HG02973 (cell line): ENCODE measurements around the gene SNX5.

Experiments used
- ATAC-seq: cut with Tn5 transposase; IDR thresholded peaks from one replicate; pipeline ENCODE4 v1.9.1; 2021; ENCODE audit warnings: moderate library complexity; ENCODE audit not compliant: unreplicated experiment

The SNX5 gene

DNA sequence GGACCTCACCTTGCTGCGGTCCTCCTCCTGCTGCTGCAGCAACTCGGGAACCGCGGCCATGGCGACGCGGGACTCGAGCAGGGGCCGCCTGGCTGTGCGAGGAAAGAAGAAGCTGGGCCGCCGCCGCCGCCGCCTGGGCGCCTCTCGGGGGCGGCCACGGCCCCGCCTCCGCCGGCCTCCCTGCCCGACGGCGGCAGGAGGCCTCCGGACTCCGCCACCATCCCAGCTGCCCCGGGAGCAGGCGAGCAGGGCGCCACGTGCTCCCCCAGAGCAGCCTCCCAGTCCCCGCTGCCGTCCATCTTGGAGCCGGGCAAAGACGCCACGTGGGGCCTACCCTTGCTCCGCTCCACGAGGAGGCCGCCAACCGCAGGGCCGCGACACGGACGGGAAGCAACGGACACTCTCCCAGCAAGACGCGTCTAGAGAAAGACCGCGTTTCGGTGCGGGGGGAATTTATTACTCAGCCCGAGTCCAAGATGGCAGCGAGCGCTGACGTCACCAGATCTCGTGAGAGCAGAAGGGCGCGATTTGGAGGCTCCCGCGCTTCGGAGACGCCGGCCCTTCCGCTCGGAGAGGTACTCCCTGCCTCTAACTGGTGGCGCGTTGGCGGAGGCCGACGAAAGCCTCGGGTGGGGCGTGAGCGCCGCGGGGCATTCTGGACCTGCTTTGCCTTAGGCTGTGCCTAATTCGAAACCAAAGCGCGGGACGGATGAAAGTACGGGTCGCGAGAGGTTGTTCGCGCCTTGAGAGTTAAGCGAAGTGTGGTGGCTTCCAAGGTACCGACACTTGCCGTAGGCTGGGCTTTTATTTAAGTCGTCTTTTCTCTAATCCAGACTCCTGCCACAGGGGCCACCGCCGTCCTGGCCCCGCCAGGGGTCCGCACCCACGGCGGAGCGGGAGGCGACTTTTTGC is at the start of gene SNX5, which contains the start of gene MGME1:
TSS of gene SNX5 (minus strand) at position 429 of the 912 bp plus-strand sequence. CDS start at position 60, 369 bp downstream.
TSS of gene MGME1 (plus strand) at position 653 of the 912 bp plus-strand sequence. CDS start 842 bp downstream, outside the sequence.
- ATAC-seq: peak; percentile 73

DNA sequence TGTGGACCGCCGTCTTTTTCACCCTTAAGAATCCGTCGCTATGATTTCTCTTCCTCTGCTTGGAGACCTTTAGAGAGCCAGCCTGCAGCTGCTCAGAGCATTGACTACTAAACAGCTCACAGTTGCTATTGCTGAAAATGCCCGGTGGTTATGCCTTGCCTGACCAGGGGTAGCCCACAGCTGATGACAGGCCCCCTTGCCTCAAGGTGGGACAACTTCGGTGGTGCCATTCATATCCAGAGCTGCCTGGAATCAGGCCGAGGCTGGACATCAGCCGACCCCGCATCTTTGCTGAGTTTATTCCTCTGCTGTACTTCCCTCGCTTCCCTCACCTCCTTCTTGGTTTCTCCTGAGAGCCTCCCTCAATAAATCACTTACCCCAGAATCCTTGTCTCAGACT is 49.5 kb upstream of the SNX5 start:
- ATAC-seq: no peak

- no peak for ATAC-seq
Measured at GRCh38 chr20:18016772-18017171, 48.2 kb upstream of the SNX5 start.

DNA sequence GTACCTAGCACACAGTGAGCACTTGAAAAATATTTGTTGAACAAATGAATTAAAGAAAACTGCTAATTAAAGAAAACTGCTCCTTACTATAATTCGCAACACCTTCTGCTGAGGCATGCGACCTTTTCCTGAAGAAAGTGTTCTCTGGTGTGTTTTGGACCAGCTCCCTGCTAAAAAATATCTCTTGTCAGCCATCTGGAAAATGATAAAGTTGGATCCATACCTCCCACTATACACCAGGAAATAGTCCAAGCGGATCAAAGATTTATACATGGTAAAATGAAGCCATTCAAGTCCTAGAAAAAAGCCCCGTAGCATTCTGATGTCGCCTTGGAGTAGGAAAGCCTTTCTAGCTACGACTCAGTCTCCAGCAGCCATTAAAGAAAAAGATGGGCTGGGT is 45.8 kb upstream of the SNX5 start:
- no peak for ATAC-seq

GRCh38 chr20:18012901-18013300 is 44.3 kb upstream of the SNX5 start:
- ATAC-seq: no peak

- no peak for ATAC-seq
Measured at GRCh38 chr20:18011951-18012645, 43.5 kb upstream of the SNX5 start.

GRCh38 chr20:18011482-18011881 is 42.9 kb upstream of the SNX5 start:
- ATAC-seq: no peak

DNA sequence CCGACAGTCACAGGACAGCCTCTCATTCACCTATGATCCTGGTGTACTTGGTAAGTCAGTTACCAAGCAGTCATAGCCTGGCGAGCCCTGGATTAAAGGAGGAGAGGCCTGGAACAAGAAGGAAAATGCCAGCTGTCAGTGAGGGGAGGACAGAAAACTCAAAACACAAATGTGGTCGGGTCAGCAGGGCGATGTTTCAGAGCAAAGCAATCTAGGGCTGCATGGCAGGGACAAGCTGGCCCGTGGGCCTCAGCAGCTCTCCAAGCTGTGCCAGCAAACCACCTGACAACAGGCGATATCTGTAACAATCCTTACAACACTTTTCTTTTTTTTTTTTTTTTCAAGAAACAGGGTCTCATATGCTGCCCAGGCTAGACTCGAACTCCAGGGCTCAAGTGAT is 40.5 kb upstream of the SNX5 start:
- no peak for ATAC-seq

GRCh38 chr20:18007534-18008292 is 39.1 kb upstream of the SNX5 start:
- ATAC-seq: no peak

DNA sequence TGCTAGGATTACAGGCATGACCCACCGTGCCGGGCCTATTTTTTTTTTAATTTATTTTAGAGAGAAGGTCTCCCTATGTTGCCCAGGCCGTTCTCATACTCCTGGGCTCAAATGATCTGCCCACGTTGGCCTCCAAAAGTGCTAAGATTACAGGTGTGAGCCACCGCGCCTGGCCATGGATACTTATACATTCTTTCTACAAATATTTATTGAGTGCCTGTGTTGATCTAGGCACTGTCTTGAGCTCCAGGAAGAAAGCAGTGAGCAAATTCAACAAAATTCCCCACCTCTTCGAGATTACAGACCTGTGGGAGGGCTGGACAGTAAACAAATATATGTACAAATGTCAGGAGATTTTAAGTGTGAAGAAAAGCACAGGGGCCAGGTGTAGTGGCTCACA is 38.1 kb upstream of the SNX5 start:
- ATAC-seq: no peak

- no peak for ATAC-seq
Measured at GRCh38 chr20:18005990-18006364, 37.4 kb upstream of the SNX5 start.

- peak; percentile 88 for ATAC-seq
Measured at GRCh38 chr20:18005170-18005989, 36.8 kb upstream of the SNX5 start.

DNA sequence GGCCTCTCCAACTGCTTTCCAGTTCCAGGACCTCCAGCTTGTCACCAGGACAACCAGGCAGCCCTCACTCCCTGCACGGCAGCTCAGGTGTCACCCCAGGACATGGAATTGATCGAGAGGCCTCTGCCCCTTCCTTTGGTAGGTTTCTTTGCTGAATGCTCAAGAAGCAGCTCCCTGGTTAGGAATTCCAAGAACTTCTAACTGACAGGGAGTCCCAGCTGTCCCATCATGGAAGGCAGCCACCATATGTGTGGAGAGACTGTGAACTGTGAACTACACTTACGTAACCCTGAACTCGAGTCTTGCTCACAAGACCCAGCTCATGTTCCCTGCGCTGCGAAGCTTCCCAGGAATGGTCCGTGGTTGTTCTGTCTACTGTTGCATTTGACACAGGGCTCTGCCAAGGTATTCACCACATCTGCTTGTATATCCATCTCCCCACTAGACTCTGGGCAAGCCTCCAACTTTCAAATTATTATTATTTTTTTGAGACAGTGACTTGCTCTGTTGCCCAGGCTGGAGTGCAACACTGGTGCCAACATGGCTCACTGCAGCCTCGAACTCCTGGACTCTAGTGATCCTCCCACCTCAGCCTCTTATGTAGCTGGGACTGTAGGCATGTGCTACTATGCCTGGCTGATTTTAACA is 35.9 kb upstream of the SNX5 start:
- ATAC-seq: no peak

- ATAC-seq: peak; percentile 35
Measured at GRCh38 chr20:18003897-18004296, 35.3 kb upstream of the SNX5 start.

DNA sequence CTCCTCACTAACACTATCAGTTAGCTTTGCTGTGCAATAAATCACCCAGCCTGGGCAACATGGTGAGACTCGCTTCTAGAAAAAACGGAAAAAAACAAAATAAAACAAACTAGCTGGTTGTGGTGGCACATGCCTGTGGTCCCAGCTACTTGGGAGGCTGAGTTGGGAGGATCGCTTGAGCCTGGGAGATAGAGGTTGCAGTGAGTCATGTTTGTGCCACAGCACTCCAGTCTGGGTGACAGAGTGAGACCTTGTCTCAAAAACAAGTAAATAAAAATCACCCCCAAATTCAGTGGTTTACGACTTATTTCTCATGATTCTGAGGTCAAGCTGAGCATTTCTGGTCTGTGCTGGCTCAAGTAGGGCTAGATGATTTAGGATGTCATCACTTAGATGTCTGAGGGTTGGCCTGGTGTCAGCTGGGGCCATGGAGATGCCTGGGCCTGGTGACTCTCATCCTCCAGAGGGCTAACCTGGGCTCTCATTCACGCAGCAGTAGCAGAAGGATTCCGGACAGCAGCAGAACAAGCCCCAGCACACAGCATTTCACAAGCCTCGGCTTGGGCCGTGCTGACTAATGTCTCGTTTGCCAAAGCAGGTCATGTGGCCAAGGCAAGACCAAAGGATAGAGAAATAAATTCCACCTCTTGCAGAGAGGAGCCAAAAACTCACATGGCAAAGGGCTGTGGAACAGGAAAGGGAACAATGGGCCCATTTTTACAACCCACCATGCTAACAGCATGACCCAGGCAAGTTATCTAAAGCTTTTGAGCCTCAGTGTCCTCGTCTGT is 32.7 kb upstream of the SNX5 start:
- ATAC-seq: no peak

DNA sequence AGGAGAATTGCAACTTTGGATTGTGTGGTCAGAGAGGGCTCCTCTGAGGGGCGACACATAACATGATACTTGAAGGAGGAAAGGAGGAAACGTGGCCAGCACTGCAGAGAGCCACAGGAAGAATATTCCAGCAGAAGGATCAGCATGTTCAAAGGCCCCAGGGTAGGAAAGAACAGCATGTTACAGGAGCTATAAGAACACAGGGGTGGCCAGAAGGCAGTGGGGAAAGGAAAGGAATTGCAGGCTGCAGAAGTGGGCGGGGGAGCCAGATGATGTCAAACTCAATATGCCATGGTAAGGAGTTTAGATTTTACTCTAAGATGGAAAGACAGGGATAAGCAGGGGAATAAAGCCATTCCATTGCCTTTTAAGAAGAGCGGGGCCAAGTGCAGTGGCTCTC is 31.0 kb upstream of the SNX5 start:
- no peak for ATAC-seq

- ATAC-seq: no peak
Measured at GRCh38 chr20:17998446-17998845, 29.9 kb upstream of the SNX5 start.

GRCh38 chr20:17995967-17996819 is 27.6 kb upstream of the SNX5 start:
- no peak for ATAC-seq
